Kidney tubule cell (primary cell): Measurements from ENCODE around the gene TRERF1.
"Not testable (repeated sequence)": the region's sequence is repeated elsewhere in the genome, so short reads cannot be mapped to it uniquely, and the experiment has no call there.

ENCODE experiments used
- DNase-seq: peaks from one replicate; pipeline ENCODE4 v3.0.0-alpha.2; 2018; ENCODE audit warnings: low spot score

The TRERF1 gene

GRCh38 chr6:42336431-42336830, 115.3 kb downstream of the TRERF1 start:
- DNase-seq = no peak

GRCh38 chr6:42335896-42336295, 115.8 kb downstream of the TRERF1 start:
- DNase-seq = no peak

GRCh38 chr6:42334870-42335269, 116.9 kb downstream of the TRERF1 start:
- no peak for DNase-seq

- DNase-seq = no peak
Measured at GRCh38 chr6:42333612-42334011, 118.1 kb downstream of the TRERF1 start.

- no peak for DNase-seq
Measured at GRCh38 chr6:42332916-42333315, 118.8 kb downstream of the TRERF1 start.

- no peak for DNase-seq
Measured at GRCh38 chr6:42331019-42331418, 120.7 kb downstream of the TRERF1 start.

GRCh38 chr6:42326248-42326647, 125.5 kb downstream of the TRERF1 start:
- DNase-seq = no peak

GRCh38 chr6:42324656-42325324, 126.9 kb downstream of the TRERF1 start:
- DNase-seq = not testable (repeated sequence)

GRCh38 chr6:42322676-42323075, 129.1 kb downstream of the TRERF1 start:
- DNase-seq = no peak

- DNase-seq = no peak
Measured at GRCh38 chr6:42321976-42322375, 129.8 kb downstream of the TRERF1 start.

GRCh38 chr6:42320762-42321161, 131.0 kb downstream of the TRERF1 start:
- no peak for DNase-seq

- no peak for DNase-seq
Measured at GRCh38 chr6:42318480-42318879, 133.2 kb downstream of the TRERF1 start.

- DNase-seq = peak; percentile 64
Measured at GRCh38 chr6:42316981-42317380, 134.7 kb downstream of the TRERF1 start.

- DNase-seq = peak; percentile 97
Measured at GRCh38 chr6:42315991-42316970, 135.4 kb downstream of the TRERF1 start.

- no peak for DNase-seq
Measured at GRCh38 chr6:42315259-42315990, 136.3 kb downstream of the TRERF1 start.

- DNase-seq = no peak
Measured at GRCh38 chr6:42314571-42315258, 137.0 kb downstream of the TRERF1 start.

GRCh38 chr6:42313941-42314570, 137.7 kb downstream of the TRERF1 start:
- no peak for DNase-seq

- no peak for DNase-seq
Measured at GRCh38 chr6:42313038-42313437, 138.7 kb downstream of the TRERF1 start.

GRCh38 chr6:42307141-42307470, 144.6 kb downstream of the TRERF1 start:
- DNase-seq = no peak

GRCh38 chr6:42306439-42307140, 145.1 kb downstream of the TRERF1 start:
- DNase-seq = no peak
